HL-60 (cell line): ENCODE data around the gene POLA2.

Source experiments
- CTCF ChIP-seq: IDR thresholded peaks from one replicate; pipeline ENCODE4 v1.5.1; 2011; ENCODE audit warnings: low read length, control low read depth, inconsistent platforms; ENCODE audit not compliant: insufficient read depth
- POLR2AphosphoS5 ChIP-seq: IDR thresholded peaks from 2 replicates; pipeline ENCODE4 v1.6.1; 2012; ENCODE audit warnings: low read depth

DNA sequence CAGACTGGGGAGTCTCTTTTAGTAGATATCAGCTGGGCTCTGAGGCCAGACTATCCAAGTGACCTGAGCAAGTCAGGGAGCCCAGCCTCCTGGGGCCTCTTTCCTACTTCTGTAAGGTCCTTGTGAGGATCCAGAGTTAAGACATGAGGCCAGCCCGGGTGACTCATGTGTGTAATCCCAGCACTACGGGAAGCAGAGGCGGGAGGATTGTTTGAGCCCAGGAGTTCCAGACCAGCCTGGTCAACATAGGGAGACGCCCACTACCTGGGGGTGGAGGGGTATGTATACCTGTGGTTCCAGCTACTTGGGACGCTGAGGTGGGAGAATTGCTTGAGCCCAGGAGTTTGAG is 36.9 kb upstream of the POLA2 start:
- TF ChIP-seq CTCF (no peak), POLR2AphosphoS5 (no peak)
